Lower leg skin (tissue), 4 donors: Measurements from ENCODE around the gene RASL11B. TPM values are rescaled to one million over a fixed set of nuclear protein-coding genes. Genes with fewer than 3 reads are reported as not detected.
A peak's percentile ranks its signal among the peaks of the same experiment; 100 is the strongest.

ENCODE experiments used
- DNase-seq, 2 donors: peaks; one replicate each; pipeline ENCODE4 v3.0.0-alpha.2; 2019; ENCODE audit warnings: low spot score in 2 of 2
- H3K4me3 ChIP-seq: fragments of 200-600 bp; sonication (generic); 2 replicates; pipeline ENCODE4 v1.5.1; 2017; ENCODE audit warnings: mild to moderate bottlenecking, low read depth; ENCODE audit not compliant: poor library complexity, severe bottlenecking
- POLR2A ChIP-seq, 2 donors: fragments of 450-650 bp; IDR thresholded peaks; one replicate each; pipeline ENCODE4 v1.6.1; 2016 to 2017; ENCODE audit warnings: antibody characterized with exemption in 2 of 2, mild to moderate bottlenecking in 1 of 2, moderate library complexity in 1 of 2
- WGBS, 2 donors: methylation state at CpG; one replicate each; pipeline ENCODE4 v1.1.5; 2018; 5-methylcytosine and 5-hydroxymethylcytosine counted together
- intact Hi-C: fragments of 100-400 bp; cut with DNase I; formaldehyde crosslinking; loops from one replicate; pipeline ENCODE4 v1.15.0; 2023; ENCODE audit warnings: low total_unique reads
- total RNA-seq, 4 donors: library from RNA; depleted of rRNA; stranded (reverse); fragments of >200 nt; gene quantifications; one replicate each; pipeline ENCODE4 v1.1.0, GENCODE V29; 2016
- TF ChIP-seq, protein P1 (sequence below), 3 donors: fragments of 450-650 bp; IDR thresholded peaks; one replicate each; pipeline ENCODE4 v1.5.1; 2016; ENCODE audit warnings: antibody characterized with exemption in 3 of 3, mild to moderate bottlenecking in 3 of 3, moderate library complexity in 2 of 3

The RASL11B gene
- total RNA-seq, 4 donors from 2014 or later, result 0.80 to 4.0 (median 2.3) TPM

DNA sequence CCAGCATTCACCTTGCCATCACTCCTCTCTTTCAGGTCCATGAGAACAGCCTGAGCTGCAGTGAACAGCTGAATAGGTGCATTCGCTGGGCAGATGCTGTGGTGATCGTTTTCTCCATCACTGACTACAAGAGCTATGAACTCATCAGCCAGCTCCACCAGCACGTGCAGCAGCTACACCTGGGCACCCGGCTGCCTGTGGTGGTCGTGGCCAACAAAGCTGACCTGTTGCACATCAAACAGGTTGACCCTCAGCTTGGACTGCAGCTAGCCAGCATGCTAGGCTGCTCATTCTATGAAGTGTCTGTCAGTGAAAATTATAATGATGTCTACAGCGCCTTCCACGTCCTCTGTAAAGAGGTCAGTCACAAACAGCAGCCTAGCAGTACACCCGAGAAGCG is 3.2 kb downstream of the RASL11B start:
- intact Hi-C loops, result no loop called here
- no peak overlapping the region for H3K4me3 ChIP-seq
- 83 to 86% methylated on average over 9 of the region's 9 CpGs for WGBS, 2 donors
- no peak for DNase-seq
- TF ChIP-seq, protein P1, sequence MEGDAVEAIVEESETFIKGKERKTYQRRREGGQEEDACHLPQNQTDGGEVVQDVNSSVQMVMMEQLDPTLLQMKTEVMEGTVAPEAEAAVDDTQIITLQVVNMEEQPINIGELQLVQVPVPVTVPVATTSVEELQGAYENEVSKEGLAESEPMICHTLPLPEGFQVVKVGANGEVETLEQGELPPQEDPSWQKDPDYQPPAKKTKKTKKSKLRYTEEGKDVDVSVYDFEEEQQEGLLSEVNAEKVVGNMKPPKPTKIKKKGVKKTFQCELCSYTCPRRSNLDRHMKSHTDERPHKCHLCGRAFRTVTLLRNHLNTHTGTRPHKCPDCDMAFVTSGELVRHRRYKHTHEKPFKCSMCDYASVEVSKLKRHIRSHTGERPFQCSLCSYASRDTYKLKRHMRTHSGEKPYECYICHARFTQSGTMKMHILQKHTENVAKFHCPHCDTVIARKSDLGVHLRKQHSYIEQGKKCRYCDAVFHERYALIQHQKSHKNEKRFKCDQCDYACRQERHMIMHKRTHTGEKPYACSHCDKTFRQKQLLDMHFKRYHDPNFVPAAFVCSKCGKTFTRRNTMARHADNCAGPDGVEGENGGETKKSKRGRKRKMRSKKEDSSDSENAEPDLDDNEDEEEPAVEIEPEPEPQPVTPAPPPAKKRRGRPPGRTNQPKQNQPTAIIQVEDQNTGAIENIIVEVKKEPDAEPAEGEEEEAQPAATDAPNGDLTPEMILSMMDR (IDR thresholded peaks at IDR 0.05), result no peak
- TF ChIP-seq POLR2A (IDR thresholded peaks at IDR 0.05), result no peak

DNA sequence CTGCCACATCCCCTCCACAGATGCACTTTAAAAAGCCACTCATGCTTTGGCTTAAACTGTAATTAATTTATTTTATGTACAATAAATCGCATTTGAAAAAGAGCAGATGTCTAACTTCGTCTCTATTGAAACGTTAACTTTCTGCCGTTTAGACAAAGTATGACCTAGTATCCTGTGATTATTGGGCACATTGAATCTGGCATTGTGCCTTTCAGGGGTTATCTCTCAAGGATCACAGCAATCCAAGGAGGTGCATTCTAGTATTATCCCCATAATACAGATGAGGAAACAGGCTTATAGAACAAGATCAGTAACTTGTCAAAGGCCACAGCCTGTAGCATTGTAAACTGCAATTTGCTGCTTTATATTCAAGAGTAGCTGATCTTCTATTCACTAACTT is 4.6 kb downstream of the RASL11B start:
- WGBS, 2 donors, result 79 to 82% methylated on average over 4 of the region's 4 CpGs
- intact Hi-C loops, result no loop called here
- no peak for DNase-seq
- H3K4me3 ChIP-seq, result no peak overlapping the region
- TF ChIP-seq, protein P1 (IDR thresholded peaks at IDR 0.05), result no peak
- no peak for TF ChIP-seq POLR2A (IDR thresholded peaks at IDR 0.05)

DNA sequence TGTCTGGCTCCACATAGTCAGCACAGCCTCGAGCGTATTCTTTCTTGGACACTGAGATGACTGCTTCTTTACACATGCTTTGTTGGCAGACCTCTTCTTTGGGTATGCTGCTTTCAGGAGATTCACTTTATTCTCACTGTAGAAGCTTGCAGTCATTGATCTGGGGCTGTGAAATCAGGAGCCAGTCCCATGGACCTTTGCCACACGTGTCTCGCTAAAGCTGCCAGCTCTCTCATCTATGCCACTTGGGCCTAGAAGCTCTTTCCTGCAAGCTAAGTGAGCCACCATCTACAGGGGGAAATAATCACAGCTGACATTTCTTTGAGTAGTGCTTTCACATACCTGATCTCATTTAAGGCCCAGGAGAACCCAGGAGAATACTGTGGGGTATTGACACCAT is 5.0 kb downstream of the RASL11B start:
- H3K4me3 ChIP-seq, result no peak overlapping the region
- no peak for DNase-seq
- WGBS, 2 donors, result 89 to 92% methylated on average over 4 of the region's 4 CpGs
- TF ChIP-seq, protein P1 (IDR thresholded peaks at IDR 0.05), result no peak
- TF ChIP-seq POLR2A (IDR thresholded peaks at IDR 0.05), result no peak
- intact Hi-C loops, result no loop called here

- no peak for DNase-seq
- WGBS, 2 donors, result 77 to 80% methylated on average over 8 of the region's 8 CpGs
- H3K4me3 ChIP-seq, result no peak overlapping the region
- TF ChIP-seq POLR2A (IDR thresholded peaks at IDR 0.05), result no peak
- TF ChIP-seq, protein P1 (IDR thresholded peaks at IDR 0.05), result no peak
- intact Hi-C loops, result no loop called here
Observed at GRCh38 chr4:52868133-52868532, 6.0 kb downstream of the RASL11B start.

DNA sequence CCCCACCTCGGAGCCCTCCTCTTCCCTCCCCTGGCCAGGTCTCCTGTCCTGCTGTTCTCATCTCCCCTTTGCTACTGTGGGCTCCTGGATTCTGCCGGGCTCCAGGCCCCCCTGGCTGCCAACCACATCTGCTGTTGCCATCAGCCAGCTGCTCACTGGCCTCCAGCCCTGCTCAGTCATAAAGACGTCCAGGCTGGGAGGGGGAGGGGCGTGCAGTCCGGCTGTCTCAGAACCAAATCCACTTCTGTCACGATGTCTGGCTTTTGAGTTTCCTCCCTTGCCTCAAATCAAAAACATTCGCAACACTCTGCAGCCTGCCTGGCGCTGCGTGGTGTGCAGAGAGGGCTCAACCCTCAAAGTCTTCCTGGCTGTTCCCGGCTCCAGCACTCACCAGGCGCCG is 7.1 kb downstream of the RASL11B start:
- intact Hi-C loops, result no loop called here
- DNase-seq, result peak in 1 of 2 donors; percentile 87
- TF ChIP-seq POLR2A (IDR thresholded peaks at IDR 0.05), result no peak
- TF ChIP-seq, protein P1 (IDR thresholded peaks at IDR 0.05), result no peak
- H3K4me3 ChIP-seq, result no peak overlapping the region
- 43 to 63% methylated on average over 12 of the region's 12 CpGs for WGBS, 2 donors

DNA sequence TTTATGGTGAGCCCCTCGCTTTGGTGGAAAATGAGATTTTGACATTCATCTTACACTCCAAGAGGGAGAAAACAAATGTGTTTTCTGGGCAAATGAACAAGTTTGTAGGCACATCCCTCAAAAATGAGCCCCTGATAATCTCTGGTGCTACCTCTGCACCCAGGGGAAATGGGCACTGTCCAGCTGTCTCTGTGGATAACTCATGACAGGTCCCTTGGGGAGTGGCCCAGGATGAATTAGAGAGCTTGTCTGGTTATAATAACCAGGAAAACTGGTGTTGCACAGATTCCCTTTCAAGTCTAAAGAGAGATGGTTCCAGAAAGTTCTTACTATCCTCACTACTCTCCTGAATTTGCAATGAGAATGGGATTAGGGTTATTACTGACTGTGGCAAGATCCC is 7.5 kb downstream of the RASL11B start:
- intact Hi-C loops, result no loop called here
- 75 to 77% methylated on average over 1 of the region's 1 CpG for WGBS, 2 donors
- DNase-seq, result no peak
- no peak for TF ChIP-seq POLR2A (IDR thresholded peaks at IDR 0.05)
- TF ChIP-seq, protein P1 (IDR thresholded peaks at IDR 0.05), result no peak
- no peak overlapping the region for H3K4me3 ChIP-seq
